A673 (cell line): ENCODE measurements around the gene ARMH2.

Experiments used
- CTCF ChIP-seq: fragments of 300-800, 200-600 bp; sonication (generic); conservative IDR thresholded peaks from 2 replicates; pipeline ENCODE4 v1.5.1; 2017; ENCODE audit warnings: low read depth, mild to moderate bottlenecking, antibody characterized with exemption, low read length, moderate library complexity, mixed read lengths
- EZH2 ChIP-seq: fragments of 200-600 bp; sonication (generic); IDR thresholded peaks from 2 replicates; pipeline ENCODE4 v1.6.1; 2017; ENCODE audit warnings: borderline replicate concordance, low read depth, mild to moderate bottlenecking, mixed read lengths, antibody characterized with exemption, low read length; ENCODE audit not compliant: poor library complexity, severe bottlenecking

GRCh38 chr6:24825130-24825630 is 26.5 kb upstream of the ARMH2 start:
- TF ChIP-seq CTCF (no peak), EZH2 (no peak)
